NCI-H524 (cell line): ENCODE measurements around the gene CDH12.

Experiments used
- DNase-seq, 2 experiments: peaks; one replicate each; lab custom pipeline; 2025; lab: John Stamatoyannopoulos, UW

The CDH12 gene

GRCh38 chr5:21709770-21710169 is 1143.4 kb downstream of the CDH12 start:
- no peak for DNase-seq

- no peak for DNase-seq
These were observed 1148.0 kb downstream of the CDH12 start for GRCh38 chr5:21704974-21705668.

GRCh38 chr5:21701317-21701716 is 1151.8 kb downstream of the CDH12 start:
- peak in 1 of 2 experiments; percentile 49 for DNase-seq
